ENCODE data around the gene WDR82.

DNA sequence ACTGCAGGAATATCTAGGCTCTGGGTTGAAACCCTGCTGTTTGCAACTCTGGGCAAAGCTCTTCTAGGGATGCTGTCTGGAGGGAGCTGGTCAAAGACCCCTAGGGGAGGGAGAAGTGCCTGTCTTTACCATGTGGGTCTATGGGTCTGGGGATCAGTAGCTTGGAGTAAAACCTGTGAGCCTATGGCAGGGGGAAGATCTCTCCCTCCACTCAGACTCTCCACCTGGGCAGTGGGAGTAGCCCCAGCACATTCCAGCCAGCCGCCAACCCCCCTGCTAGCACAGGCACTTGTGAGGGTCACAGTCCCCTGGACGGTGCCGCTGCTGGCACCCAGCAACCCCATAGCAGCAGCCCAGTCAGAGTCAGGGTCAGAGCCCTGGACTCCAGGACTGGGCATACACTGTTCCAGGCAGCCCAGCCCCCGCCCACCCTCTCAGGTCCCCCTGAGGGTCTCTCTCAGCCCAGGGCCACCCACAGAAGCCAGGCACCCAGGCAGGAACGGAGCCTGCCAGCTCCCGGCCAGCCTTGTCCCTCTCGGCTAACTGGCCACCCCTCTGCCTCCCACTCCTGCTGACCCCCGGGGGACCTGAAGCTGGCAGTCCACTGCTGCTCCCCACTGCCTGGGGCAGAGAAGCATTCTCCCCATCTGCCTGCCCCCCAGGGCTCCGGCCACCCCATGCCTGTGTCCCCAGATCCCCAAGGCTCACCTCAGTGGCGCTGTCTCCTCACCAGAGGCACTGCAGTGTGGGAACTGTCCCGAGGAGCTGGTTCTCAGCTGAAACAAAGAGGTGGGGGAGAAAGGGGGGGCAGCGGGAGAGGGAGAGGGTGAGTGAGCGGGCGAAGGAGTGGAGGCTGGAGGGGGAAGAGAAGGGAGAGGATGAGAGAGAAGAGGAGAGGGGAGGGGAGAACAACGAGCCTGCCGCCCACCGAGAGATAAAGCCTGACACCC is 20.0 kb upstream of the WDR82 start:
- TF ChIP-seq, protein P1, sequence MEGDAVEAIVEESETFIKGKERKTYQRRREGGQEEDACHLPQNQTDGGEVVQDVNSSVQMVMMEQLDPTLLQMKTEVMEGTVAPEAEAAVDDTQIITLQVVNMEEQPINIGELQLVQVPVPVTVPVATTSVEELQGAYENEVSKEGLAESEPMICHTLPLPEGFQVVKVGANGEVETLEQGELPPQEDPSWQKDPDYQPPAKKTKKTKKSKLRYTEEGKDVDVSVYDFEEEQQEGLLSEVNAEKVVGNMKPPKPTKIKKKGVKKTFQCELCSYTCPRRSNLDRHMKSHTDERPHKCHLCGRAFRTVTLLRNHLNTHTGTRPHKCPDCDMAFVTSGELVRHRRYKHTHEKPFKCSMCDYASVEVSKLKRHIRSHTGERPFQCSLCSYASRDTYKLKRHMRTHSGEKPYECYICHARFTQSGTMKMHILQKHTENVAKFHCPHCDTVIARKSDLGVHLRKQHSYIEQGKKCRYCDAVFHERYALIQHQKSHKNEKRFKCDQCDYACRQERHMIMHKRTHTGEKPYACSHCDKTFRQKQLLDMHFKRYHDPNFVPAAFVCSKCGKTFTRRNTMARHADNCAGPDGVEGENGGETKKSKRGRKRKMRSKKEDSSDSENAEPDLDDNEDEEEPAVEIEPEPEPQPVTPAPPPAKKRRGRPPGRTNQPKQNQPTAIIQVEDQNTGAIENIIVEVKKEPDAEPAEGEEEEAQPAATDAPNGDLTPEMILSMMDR (conservative IDR thresholded peaks at IDR 0.05; ENCODE audit: low read length) = no peak
- TF ChIP-seq EZH2phosphoT487 (IDR thresholded peaks at IDR 0.05; ENCODE audit: borderline replicate concordance) = no peak
